HepG2 (cell line): ENCODE data around the gene GPR137. TPM values are rescaled to one million over a fixed set of nuclear protein-coding genes. Genes with fewer than 3 reads are reported as not detected.

Source experiments
- ADNP ChIP-seq: sonication (generic); formaldehyde crosslinking; IDR thresholded peaks from 2 replicates; pipeline ENCODE4 v1.4.0; 2020; ENCODE audit warnings: missing genetic modification reagents
- GZF1 ChIP-seq: sonication (generic); formaldehyde crosslinking; IDR thresholded peaks from 2 replicates; pipeline ENCODE4 v1.5.1; 2020; ENCODE audit warnings: mild to moderate bottlenecking, missing genetic modification reagents
- KLF12 ChIP-seq: sonication (generic); formaldehyde crosslinking; IDR thresholded peaks from 2 replicates; pipeline ENCODE4 v1.4.0; 2020; ENCODE audit warnings: missing genetic modification reagents, borderline replicate concordance
- PCBP1 ChIP-seq: fragments of 200-400 bp; formaldehyde crosslinking; IDR thresholded peaks from 2 replicates; pipeline ENCODE4 v1.6.1; 2017; ENCODE audit warnings: mild to moderate bottlenecking, low read depth, low read length, borderline replicate concordance
- RBM22 ChIP-seq: fragments of 200-400 bp; formaldehyde crosslinking; optimal IDR thresholded peaks from 2 replicates; pipeline ENCODE3; 2017; ENCODE audit warnings: mild to moderate bottlenecking, low read length, moderate library complexity
- ZNF737 ChIP-seq: sonication (generic); formaldehyde crosslinking; IDR thresholded peaks from 2 replicates; pipeline ENCODE4 v1.5.0; 2020; ENCODE audit warnings: missing genetic modification reagents, mild to moderate bottlenecking, borderline replicate concordance
- ZNF772 ChIP-seq: sonication (generic); formaldehyde crosslinking; IDR thresholded peaks from 2 replicates; pipeline ENCODE4 v1.5.0; 2020; ENCODE audit warnings: mild to moderate bottlenecking, missing genetic modification reagents
- ZNF782 ChIP-seq: sonication (generic); formaldehyde crosslinking; IDR thresholded peaks from 2 replicates; pipeline ENCODE4 v1.4.0; 2020; ENCODE audit warnings: missing genetic modification reagents, mild to moderate bottlenecking, borderline replicate concordance
- polyA plus RNA-seq, 8 experiments: library from polyadenylated mRNA; depleted of rRNA in 3 of 8; stranded (reverse) in 7 of 8; unstranded in 1 of 8; fragments of >200 nt; fragmentation: Illumina TruSeq in 4 of 8; extraction: Trizol in 4 of 8; gene quantifications; 2 replicates each; pipeline versions ENCODE4 v1.2.1 to v1.2.3, GENCODE V29; 2011 to 2016; ENCODE audit warnings: low read depth in 4 of 8, missing spikeins in 1 of 8, mixed read lengths in 1 of 8; ENCODE audit not compliant: insufficient read depth in 1 of 8
- total RNA-seq, 5 experiments: library from RNA; depleted of rRNA; stranded (reverse); fragments of >200 nt; fragmentation: Illumina TruSeq; extraction: Trizol; gene quantifications; 2 replicates each; pipeline ENCODE4 v1.2.3, GENCODE V29; 2016; ENCODE audit warnings: low read depth in 1 of 5
- TF ChIP-seq, protein P1 (sequence below): sonication (generic); formaldehyde crosslinking; IDR thresholded peaks from 2 replicates; pipeline ENCODE4 v1.4.0; 2020; ENCODE audit warnings: missing genetic modification reagents, borderline replicate concordance
- TF ChIP-seq, protein P2 (sequence below): sonication (generic); formaldehyde crosslinking; IDR thresholded peaks from 2 replicates; pipeline ENCODE4 v1.5.0; 2020; ENCODE audit warnings: missing genetic modification reagents
- TF ChIP-seq, protein P3 (sequence below): sonication (generic); formaldehyde crosslinking; IDR thresholded peaks from 2 replicates; pipeline ENCODE4 v1.4.0; 2020; ENCODE audit warnings: mild to moderate bottlenecking, missing genetic modification reagents

Gene GPR137
- total and polyA plus RNA-seq, 2 of the 13 experiments (the other 11 are each of a cell fraction or from before 2014, with no cell fraction given) = 8.5 to 13.2 TPM

DNA sequence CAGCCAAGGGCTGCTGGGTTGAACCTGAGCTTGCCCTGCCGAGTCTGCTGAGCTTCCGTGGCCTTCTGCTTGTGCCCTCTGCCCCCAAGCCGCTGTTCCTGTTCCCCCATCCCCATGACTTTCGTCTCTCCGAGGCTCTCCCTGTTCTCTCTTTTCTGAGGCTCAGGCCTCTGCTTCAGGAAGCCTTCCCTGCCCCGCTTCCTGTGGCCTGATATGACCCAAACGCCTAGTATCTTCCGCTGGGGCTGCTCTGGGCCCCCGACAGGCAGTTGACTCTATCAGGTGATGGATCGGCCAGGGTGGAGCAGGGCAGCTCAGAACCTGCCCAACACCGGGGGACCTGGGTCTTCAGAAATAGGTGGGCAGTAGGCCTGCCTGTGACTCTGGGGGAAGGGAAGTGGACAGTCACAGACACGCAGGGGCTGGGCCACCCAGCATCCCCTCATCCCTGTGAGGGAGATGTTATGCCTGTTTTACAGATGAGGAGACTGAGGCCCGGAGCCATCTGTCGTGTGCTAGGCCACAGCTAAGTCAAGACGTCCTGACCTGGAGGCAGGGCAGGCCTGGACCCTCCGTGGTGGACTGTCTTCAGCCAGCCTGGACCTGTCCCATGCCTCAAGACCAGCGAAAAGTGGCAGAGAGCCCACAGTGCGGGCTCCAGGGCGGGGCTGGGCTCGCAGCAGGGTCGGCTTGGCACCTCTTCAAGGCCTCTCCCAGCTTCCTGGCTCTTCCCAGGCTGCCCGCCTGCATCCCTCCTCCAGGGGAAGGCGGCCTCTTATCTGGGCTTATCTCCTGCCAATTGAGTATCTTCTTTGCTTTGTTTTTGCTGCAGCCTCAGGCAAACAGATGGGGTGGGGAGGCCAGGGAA lies 17.4 kb upstream of the GPR137 start (continued):
- TF ChIP-seq, protein P1, sequence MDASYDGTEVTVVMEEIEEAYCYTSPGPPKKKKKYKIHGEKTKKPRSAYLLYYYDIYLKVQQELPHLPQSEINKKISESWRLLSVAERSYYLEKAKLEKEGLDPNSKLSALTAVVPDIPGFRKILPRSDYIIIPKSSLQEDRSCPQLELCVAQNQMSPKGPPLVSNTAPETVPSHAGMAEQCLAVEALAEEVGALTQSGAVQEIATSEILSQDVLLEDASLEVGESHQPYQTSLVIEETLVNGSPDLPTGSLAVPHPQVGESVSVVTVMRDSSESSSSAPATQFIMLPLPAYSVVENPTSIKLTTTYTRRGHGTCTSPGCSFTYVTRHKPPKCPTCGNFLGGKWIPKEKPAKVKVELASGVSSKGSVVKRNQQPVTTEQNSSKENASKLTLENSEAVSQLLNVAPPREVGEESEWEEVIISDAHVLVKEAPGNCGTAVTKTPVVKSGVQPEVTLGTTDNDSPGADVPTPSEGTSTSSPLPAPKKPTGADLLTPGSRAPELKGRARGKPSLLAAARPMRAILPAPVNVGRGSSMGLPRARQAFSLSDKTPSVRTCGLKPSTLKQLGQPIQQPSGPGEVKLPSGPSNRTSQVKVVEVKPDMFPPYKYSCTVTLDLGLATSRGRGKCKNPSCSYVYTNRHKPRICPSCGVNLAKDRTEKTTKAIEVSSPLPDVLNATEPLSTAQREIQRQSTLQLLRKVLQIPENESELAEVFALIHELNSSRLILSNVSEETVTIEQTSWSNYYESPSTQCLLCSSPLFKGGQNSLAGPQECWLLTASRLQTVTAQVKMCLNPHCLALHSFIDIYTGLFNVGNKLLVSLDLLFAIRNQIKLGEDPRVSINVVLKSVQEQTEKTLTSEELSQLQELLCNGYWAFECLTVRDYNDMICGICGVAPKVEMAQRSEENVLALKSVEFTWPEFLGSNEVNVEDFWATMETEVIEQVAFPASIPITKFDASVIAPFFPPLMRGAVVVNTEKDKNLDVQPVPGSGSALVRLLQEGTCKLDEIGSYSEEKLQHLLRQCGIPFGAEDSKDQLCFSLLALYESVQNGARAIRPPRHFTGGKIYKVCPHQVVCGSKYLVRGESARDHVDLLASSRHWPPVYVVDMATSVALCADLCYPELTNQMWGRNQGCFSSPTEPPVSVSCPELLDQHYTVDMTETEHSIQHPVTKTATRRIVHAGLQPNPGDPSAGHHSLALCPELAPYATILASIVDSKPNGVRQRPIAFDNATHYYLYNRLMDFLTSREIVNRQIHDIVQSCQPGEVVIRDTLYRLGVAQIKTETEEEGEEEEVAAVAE = no peak
- TF ChIP-seq KLF12 (CRISPR knock-in tag) (peak; percentile 47), PCBP1 (0 out of 2 replicates have a peak, but pooled peaks have one; percentile 9), ZNF772 (no peak), ADNP (CRISPR knock-in tag) (no peak), GZF1 (CRISPR knock-in tag) (no peak), RBM22 (peak; percentile 13), ZNF737 (CRISPR knock-in tag) (0 out of 2 replicates have a peak, but pooled peaks have one; percentile 13), ZNF782 (no peak)
- TF ChIP-seq, protein P2, sequence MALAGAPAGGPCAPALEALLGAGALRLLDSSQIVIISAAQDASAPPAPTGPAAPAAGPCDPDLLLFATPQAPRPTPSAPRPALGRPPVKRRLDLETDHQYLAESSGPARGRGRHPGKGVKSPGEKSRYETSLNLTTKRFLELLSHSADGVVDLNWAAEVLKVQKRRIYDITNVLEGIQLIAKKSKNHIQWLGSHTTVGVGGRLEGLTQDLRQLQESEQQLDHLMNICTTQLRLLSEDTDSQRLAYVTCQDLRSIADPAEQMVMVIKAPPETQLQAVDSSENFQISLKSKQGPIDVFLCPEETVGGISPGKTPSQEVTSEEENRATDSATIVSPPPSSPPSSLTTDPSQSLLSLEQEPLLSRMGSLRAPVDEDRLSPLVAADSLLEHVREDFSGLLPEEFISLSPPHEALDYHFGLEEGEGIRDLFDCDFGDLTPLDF (CRISPR knock-in tag) = no peak
- TF ChIP-seq, protein P3, sequence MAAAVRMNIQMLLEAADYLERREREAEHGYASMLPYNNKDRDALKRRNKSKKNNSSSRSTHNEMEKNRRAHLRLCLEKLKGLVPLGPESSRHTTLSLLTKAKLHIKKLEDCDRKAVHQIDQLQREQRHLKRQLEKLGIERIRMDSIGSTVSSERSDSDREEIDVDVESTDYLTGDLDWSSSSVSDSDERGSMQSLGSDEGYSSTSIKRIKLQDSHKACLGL (CRISPR knock-in tag) = no peak
